ENCODE data around the gene KRTAP5-4. TPM values are rescaled to one million over a fixed set of nuclear protein-coding genes. Genes with fewer than 3 reads are reported as not detected.

KRTAP5-4 gene
- total RNA-seq, 1 experiment from 2014 or later = not detected

GRCh38 chr11:1571760-1572196, 50.2 kb downstream of the KRTAP5-4 start:
- no peak for DNase-seq
- Histone ChIP-seq H3K36me3 (replicated peaks; ENCODE audit: control insufficient read depth, insufficient read depth, low read length) (no peaks in the 10 kb centered on the region), H3K27me3 (ENCODE audit: control insufficient read depth, insufficient read depth, low read length) (peaks cover 43% of the 10 kb centered on the region), H3K4me3 (ENCODE audit: insufficient read depth, low read depth, low read length) (peak overlapping the region; percentile 45)

Other genes with a start within 250 kb of the KRTAP5-4 start
- gene BRSK2, start 232.2 kb downstream of the KRTAP5-4 start, total RNA-seq (2014; rRNA removed; shearing (Covaris generic)) = 22.2 and 23.6 TPM in 2 replicates
- 17.3 and 20.2 TPM in 2 replicates for gene MOB2, start 135.4 kb downstream of the KRTAP5-4 start, total RNA-seq (2014; rRNA removed; shearing (Covaris generic))
- 1.7 and 2.7 TPM in 2 replicates for gene DUSP8, start 49.9 kb downstream of the KRTAP5-4 start, total RNA-seq (2014; rRNA removed; shearing (Covaris generic))
- gene KRTAP5-1, start 36.9 kb downstream of the KRTAP5-4 start, total RNA-seq (2014; rRNA removed; shearing (Covaris generic)) = not detected in 2 replicates
- not detected in 2 replicates for gene KRTAP5-2, start 23.8 kb downstream of the KRTAP5-4 start, total RNA-seq (2014; rRNA removed; shearing (Covaris generic))
- gene KRTAP5-3, start 13.7 kb downstream of the KRTAP5-4 start, total RNA-seq (2014; rRNA removed; shearing (Covaris generic)) = not detected in 2 replicates
- gene KRTAP5-5, start 7.6 kb upstream of the KRTAP5-4 start, total RNA-seq (2014; rRNA removed; shearing (Covaris generic)) = not detected in 2 replicates
- not detected in 2 replicates for gene KRTAP5-6, start 75.1 kb upstream of the KRTAP5-4 start, total RNA-seq (2014; rRNA removed; shearing (Covaris generic))
- 0.42 and 0.74 TPM in 2 replicates for gene IFITM10, start 128.5 kb upstream of the KRTAP5-4 start, total RNA-seq (2014; rRNA removed; shearing (Covaris generic))
- 177 and 235 TPM in 2 replicates for gene CTSD, start 141.8 kb upstream of the KRTAP5-4 start, total RNA-seq (2014; rRNA removed; shearing (Covaris generic))
- not detected in 2 replicates for gene SYT8, start 212.9 kb upstream of the KRTAP5-4 start, total RNA-seq (2014; rRNA removed; shearing (Covaris generic))
- gene TNNI2, start 216.8 kb upstream of the KRTAP5-4 start, total RNA-seq (2014; rRNA removed; shearing (Covaris generic)) = not detected in 2 replicates
- gene LSP1, start 230.9 kb upstream of the KRTAP5-4 start, total RNA-seq (2014; rRNA removed; shearing (Covaris generic)) = 0.35 and 2.0 TPM in 2 replicates

All from H7 (cell line).